Measurements from ENCODE around the gene GTF3A.

GRCh38 chr13:27388241-27388640, 36.2 kb upstream of the GTF3A start:
- no peak for TF ChIP-seq POLR2A (IDR thresholded peaks at IDR 0.05; ENCODE audit: extremely low read depth, insufficient read length)
- no peak for TF ChIP-seq CTCF (IDR thresholded peaks at IDR 0.05; ENCODE audit: low read depth, low read length)
- TF ChIP-seq MAX (IDR thresholded peaks at IDR 0.05; ENCODE audit: low read depth, low read length), result no peak
